ENCODE results near the gene CGN.

CGN gene

DNA sequence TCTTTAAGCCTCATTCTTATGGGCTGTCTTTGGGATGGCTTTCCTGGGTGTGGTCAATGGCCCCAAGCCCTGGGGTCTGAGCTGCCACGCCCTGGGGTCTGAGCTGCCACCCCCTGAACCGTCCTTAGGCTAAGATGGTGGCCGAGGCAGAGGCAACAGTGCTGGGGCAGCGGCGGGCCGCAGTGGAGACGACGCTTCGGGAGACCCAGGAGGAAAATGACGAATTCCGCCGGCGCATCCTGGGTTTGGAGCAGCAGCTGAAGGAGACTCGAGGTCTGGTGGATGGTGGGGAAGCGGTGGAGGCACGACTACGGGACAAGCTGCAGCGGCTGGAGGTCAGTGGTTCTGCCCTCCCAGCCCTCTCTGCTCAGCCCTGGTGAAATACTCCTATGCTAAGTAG, 18.6 kb downstream of the CGN start:
- TF ChIP-seq, protein P1, sequence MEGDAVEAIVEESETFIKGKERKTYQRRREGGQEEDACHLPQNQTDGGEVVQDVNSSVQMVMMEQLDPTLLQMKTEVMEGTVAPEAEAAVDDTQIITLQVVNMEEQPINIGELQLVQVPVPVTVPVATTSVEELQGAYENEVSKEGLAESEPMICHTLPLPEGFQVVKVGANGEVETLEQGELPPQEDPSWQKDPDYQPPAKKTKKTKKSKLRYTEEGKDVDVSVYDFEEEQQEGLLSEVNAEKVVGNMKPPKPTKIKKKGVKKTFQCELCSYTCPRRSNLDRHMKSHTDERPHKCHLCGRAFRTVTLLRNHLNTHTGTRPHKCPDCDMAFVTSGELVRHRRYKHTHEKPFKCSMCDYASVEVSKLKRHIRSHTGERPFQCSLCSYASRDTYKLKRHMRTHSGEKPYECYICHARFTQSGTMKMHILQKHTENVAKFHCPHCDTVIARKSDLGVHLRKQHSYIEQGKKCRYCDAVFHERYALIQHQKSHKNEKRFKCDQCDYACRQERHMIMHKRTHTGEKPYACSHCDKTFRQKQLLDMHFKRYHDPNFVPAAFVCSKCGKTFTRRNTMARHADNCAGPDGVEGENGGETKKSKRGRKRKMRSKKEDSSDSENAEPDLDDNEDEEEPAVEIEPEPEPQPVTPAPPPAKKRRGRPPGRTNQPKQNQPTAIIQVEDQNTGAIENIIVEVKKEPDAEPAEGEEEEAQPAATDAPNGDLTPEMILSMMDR (IDR thresholded peaks at IDR 0.05; ENCODE audit: borderline replicate concordance, insufficient read depth, low read depth, low read length), result no peak

DNA sequence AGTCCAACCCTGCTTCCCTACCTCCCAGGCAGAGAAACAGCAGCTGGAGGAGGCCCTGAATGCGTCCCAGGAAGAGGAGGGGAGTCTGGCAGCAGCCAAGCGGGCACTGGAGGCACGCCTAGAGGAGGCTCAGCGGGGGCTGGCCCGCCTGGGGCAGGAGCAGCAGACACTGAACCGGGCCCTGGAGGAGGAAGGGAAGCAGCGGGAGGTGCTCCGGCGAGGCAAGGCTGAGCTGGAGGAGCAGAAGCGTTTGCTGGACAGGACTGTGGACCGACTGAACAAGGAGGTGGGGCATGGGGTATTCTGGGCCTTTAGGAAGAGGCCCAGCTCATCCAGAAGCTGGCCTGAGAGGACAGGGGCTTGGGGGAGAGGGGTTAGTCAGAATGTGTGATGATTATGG, 19.3 kb downstream of the CGN start:
- TF ChIP-seq, protein P1 (IDR thresholded peaks at IDR 0.05; ENCODE audit: borderline replicate concordance, insufficient read depth, low read depth, low read length), result no peak
- H3K4me3 ChIP-seq (ENCODE audit: low read depth, low read length), result no peak overlapping the region

More for the DNA sequence above, 18.6 kb downstream of the CGN start:
- H3K4me3 ChIP-seq (ENCODE audit: low read depth, low read length), result no peak overlapping the region

DNA sequence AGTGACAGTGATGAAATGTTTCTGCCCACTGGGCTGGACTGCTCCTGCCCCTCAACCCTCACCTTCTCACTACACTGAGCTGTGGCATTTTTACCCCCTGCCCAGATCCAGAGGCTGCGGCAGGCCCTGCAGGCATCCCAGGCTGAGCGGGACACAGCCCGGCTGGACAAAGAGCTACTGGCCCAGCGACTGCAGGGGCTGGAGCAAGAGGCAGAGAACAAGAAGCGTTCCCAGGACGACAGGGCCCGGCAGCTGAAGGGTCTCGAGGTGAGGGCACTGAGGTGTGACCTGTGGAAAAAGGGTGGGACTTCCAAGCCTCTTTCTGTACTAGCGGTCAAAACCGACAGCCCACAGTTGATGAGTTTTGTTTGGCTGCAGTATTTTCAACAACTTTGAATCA, 22.7 kb downstream of the CGN start:
- no peak overlapping the region for H3K4me3 ChIP-seq (ENCODE audit: low read depth, low read length)
- TF ChIP-seq, protein P1 (IDR thresholded peaks at IDR 0.05; ENCODE audit: borderline replicate concordance, insufficient read depth, low read depth, low read length), result no peak

DNA sequence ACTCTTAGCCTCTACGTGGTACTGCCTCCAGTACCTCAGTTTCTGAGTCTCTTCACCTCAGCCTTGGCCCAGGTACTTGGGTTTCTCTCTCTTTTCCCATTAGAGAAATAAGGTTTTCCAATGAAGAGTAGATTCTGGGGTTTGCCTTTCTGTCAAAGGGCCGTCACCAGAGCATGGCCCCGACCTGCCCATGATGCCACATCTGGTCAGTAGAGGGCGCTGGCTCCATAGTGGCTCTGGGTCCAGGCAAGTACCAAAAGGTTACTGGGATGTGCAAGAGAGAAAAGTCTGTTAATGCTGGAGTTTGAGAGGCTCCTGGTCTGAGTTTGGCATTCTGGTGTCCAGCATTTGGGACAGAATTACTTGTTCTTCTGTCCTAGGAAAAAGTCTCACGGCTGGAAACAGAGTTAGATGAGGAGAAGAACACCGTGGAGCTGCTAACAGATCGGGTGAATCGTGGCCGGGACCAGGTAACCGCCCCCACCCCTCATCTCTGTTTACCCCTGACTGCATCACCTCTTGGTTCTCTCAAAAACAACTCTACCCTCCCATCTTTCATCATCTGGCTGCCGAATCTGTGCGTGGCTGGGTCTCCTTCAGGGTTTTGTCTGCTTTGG, 23.6 kb downstream of the CGN start:
- H3K4me3 ChIP-seq (ENCODE audit: low read depth, low read length), result no peak overlapping the region
- TF ChIP-seq, protein P1 (IDR thresholded peaks at IDR 0.05; ENCODE audit: borderline replicate concordance, insufficient read depth, low read depth, low read length), result peak; percentile 95

DNA sequence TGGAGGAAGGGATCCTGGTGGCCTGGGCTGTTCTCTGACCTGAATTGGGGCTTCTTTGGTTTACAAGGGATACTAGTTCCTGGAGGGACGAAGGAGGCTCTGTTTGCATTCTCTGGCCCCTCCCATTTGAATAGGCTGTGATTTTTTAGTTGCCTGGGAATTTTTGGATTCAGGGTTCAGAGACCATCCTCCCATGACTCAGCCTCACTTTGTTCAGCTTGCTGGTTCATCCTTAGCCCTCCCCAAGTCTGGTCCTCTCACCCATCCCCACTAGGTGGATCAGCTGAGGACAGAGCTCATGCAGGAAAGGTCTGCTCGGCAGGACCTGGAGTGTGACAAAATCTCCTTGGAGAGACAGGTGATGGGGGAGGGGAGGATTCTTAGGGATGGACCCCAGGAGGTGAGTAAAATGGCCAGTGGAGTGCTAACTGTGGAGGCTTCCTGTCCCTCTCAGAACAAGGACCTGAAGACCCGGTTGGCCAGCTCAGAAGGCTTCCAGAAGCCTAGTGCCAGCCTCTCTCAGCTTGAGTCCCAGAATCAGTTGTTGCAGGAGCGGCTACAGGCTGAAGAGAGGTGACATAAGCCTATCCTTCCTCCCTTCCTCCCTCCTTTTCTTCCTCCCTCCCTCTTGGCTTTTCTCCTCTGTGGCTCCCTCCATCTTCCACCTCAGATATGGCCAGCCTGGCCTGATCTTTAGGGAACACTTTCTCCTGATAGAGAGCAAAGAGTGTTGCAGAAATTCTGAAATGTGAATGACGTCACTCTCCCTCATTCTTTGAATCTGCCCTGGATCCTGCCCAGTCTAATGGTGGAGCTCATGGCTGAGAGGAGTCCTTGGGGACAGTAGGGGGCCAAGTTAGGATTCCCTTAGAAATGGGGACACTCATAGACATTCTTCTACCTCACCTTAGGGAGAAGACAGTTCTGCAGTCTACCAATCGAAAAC, 24.4 kb downstream of the CGN start:
- TF ChIP-seq, protein P1 (IDR thresholded peaks at IDR 0.05; ENCODE audit: borderline replicate concordance, insufficient read depth, low read depth, low read length), result no peak
- no peak overlapping the region for H3K4me3 ChIP-seq (ENCODE audit: low read depth, low read length)

DNA sequence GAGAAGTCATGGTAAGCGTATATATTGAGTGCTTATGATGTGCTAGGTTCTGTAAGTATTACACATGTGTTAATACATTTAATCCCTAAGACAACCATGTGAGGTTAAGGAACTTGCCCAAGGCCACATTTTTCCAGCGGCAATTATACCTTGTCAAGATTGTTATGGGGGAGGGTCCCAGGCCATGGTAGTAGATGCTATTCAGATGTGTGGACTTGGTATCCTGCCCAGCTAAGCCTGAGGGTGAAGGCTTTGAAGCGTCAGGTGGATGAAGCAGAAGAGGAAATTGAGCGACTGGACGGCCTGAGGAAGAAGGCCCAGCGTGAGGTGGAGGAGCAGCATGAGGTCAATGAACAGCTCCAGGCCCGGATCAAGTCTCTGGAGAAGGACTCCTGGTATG, 25.3 kb downstream of the CGN start:
- TF ChIP-seq, protein P1 (IDR thresholded peaks at IDR 0.05; ENCODE audit: borderline replicate concordance, insufficient read depth, low read depth, low read length), result no peak
- no peak overlapping the region for H3K4me3 ChIP-seq (ENCODE audit: low read depth, low read length)

All from GM12875 (cell line).